H1 (cell line): Measurements from ENCODE around the gene RAPGEF5. TPM values are rescaled to one million over a fixed set of nuclear protein-coding genes. Genes with fewer than 3 reads are reported as not detected.

ENCODE experiments used
- CTCF ChIA-PET: fragments of 300-600 bp; sonication (Branson Sonifier 250); formaldehyde crosslinking; loops from one replicate; lab custom pipeline; 2021; ENCODE audit not compliant: partially characterized antibody; lab: Charles Lee
- POLR2A ChIA-PET: fragments of 300-600 bp; sonication (Branson Sonifier 250); formaldehyde crosslinking; loops from one replicate; lab custom pipeline; 2021; ENCODE audit warnings: inconsistent platforms; ENCODE audit not compliant: partially characterized antibody; lab: Charles Lee
- DNase-seq, 2 experiments: peaks; one replicate each; pipeline versions ENCODE4 v3.0.0 to v3.0.0-alpha.2; 2010 to 2022; ENCODE audit warnings: low spot score in 2 of 2, low read depth in 1 of 2, mixed read lengths in 1 of 2
- FAIRE-seq: peaks from 2 replicates; lab custom pipeline; 2011; peaks lifted over from hg19 to GRCh38; lab: Jason Lieb, UNC
- H2AFZ ChIP-seq: 2 replicates; pipeline ENCODE4 v1.8.1; 2012; ENCODE audit warnings: low read length, inconsistent platforms
- H2AK5ac ChIP-seq: 2 replicates; pipeline ENCODE4 v1.6.1; 2013; ENCODE audit warnings: low read depth, low read length
- H2BK120ac ChIP-seq: replicated peaks from 2 replicates; pipeline ENCODE3; 2013; ENCODE audit warnings: low read depth, low read length, inconsistent platforms
- H2BK12ac ChIP-seq: 2 replicates; pipeline ENCODE4 v1.6.1; 2013; ENCODE audit warnings: low read depth, low read length
- H2BK15ac ChIP-seq: 2 replicates; pipeline ENCODE4 v1.6.1; 2013; ENCODE audit warnings: low read length
- H2BK20ac ChIP-seq: 2 replicates; pipeline ENCODE4 v1.6.1; 2013; ENCODE audit warnings: low read length
- H2BK5ac ChIP-seq: 2 replicates; pipeline ENCODE4 v1.6.1; 2013; ENCODE audit warnings: low read depth, low read length
- H3K14ac ChIP-seq: 2 replicates; pipeline ENCODE4 v1.6.1; 2013; ENCODE audit warnings: inconsistent platforms; ENCODE audit not compliant: insufficient read length
- H3K18ac ChIP-seq: 2 replicates; pipeline ENCODE4 v1.6.1; 2013; ENCODE audit warnings: low read length; ENCODE audit errors: extremely low read depth
- H3K23ac ChIP-seq: 2 replicates; pipeline ENCODE4 v1.6.1; 2013; ENCODE audit warnings: inconsistent platforms; ENCODE audit not compliant: insufficient read length
- H3K23me2 ChIP-seq: 2 replicates; pipeline ENCODE4 v1.6.1; 2013; ENCODE audit warnings: low read depth, low read length
- H3K27ac ChIP-seq: 2 replicates; pipeline ENCODE4 v1.6.1; 2011; ENCODE audit warnings: low read depth, low read length, inconsistent platforms
- H3K27me3 ChIP-seq, 4 experiments: replicated peaks in 1 of 4; 1 replicate in 1 of 4; 2 replicates in 3 of 4; pipeline versions ENCODE4 v1.6.1 to v1.8.1; 2011 to 2013; ENCODE audit warnings: low read length in 3 of 4, mild to moderate bottlenecking in 3 of 4, inconsistent platforms in 2 of 4, mixed read lengths in 2 of 4, moderate library complexity in 1 of 4; ENCODE audit not compliant: control insufficient read depth in 3 of 4, insufficient read depth in 3 of 4; ENCODE audit errors: extremely low read depth in 1 of 4
- H3K36me3 ChIP-seq, 4 experiments: 2 replicates each; pipeline versions ENCODE4 v1.6.1 to v1.8.1; 2011 to 2013; ENCODE audit warnings: mild to moderate bottlenecking in 4 of 4, low read length in 3 of 4, moderate library complexity in 2 of 4, control low read depth in 1 of 4, inconsistent platforms in 1 of 4; ENCODE audit not compliant: insufficient read depth in 4 of 4, control insufficient read depth in 2 of 4
- H3K4ac ChIP-seq: replicated peaks from 2 replicates; pipeline ENCODE3; 2013; ENCODE audit warnings: low read length, low read depth, mixed read lengths, inconsistent platforms; ENCODE audit not compliant: insufficient read length
- H3K4me1 ChIP-seq, 4 experiments: replicated peaks in 1 of 4; 1 replicate in 1 of 4; 2 replicates in 3 of 4; pipeline versions ENCODE4 v1.6.1 to v1.8.1; 2011 to 2013; ENCODE audit warnings: low read length in 3 of 4, inconsistent platforms in 2 of 4, mixed read lengths in 1 of 4; ENCODE audit not compliant: insufficient read depth in 4 of 4, control insufficient read depth in 3 of 4
- H3K4me2 ChIP-seq, 2 experiments: 2 replicates each; pipeline versions ENCODE4 v1.6.1 to v1.8.1; 2011 to 2013; ENCODE audit warnings: low read depth in 2 of 2, low read length in 2 of 2, control low read depth in 1 of 2, inconsistent platforms in 1 of 2, mild to moderate bottlenecking in 1 of 2; ENCODE audit not compliant: insufficient read depth in 1 of 2
- H3K4me3 ChIP-seq, 4 experiments: fragments of 200-600, 300-600 bp in 1 of 4; sonication (generic), shearing (Covaris generic), sonication (Bioruptor Twin) in 1 of 4; 2 replicates each; pipeline versions ENCODE4 v1.5.1 to v1.8.1; 2011 to 2016; ENCODE audit warnings: low read length in 4 of 4, low read depth in 3 of 4, control low read depth in 2 of 4, inconsistent platforms in 2 of 4, mild to moderate bottlenecking in 2 of 4, mixed read lengths in 1 of 4, moderate library complexity in 1 of 4; ENCODE audit not compliant: insufficient read depth in 2 of 4; ENCODE audit errors: extremely low read depth in 1 of 4
- H3K56ac ChIP-seq: replicated peaks from 2 replicates; pipeline ENCODE3; 2013; ENCODE audit warnings: low read depth, mild to moderate bottlenecking, mixed read lengths, low read length, inconsistent platforms; ENCODE audit not compliant: insufficient read length
- H3K79me1 ChIP-seq: 2 replicates; pipeline ENCODE4 v1.6.1; 2013; ENCODE audit warnings: low read depth, low read length, control low read depth
- H3K79me2 ChIP-seq, 2 experiments: 2 replicates each; pipeline versions ENCODE4 v1.6.1 to v1.8.1; 2012 to 2013; ENCODE audit warnings: low read length in 2 of 2, mild to moderate bottlenecking in 2 of 2, inconsistent platforms in 1 of 2; ENCODE audit not compliant: insufficient read depth in 2 of 2, control insufficient read depth in 1 of 2
- H3K9ac ChIP-seq, 4 experiments: replicated peaks in 1 of 4; 1 replicate in 1 of 4; 2 replicates in 3 of 4; pipeline versions ENCODE4 v1.6.1 to v1.8.1; 2011 to 2013; ENCODE audit warnings: low read depth in 3 of 4, low read length in 3 of 4, control low read depth in 2 of 4, mild to moderate bottlenecking in 2 of 4, moderate library complexity in 2 of 4, inconsistent platforms in 1 of 4; ENCODE audit errors: extremely low read depth in 1 of 4
- H3K9me3 ChIP-seq, 2 experiments: 2 replicates each; pipeline versions ENCODE4 v1.6.1 to v1.8.1; 2012 to 2013; ENCODE audit warnings: mild to moderate bottlenecking in 2 of 2, moderate library complexity in 2 of 2, control low read depth in 1 of 2, inconsistent platforms in 1 of 2, low read depth in 1 of 2, low read length in 1 of 2, mixed read lengths in 1 of 2; ENCODE audit not compliant: insufficient read depth in 2 of 2
- H4K20me1 ChIP-seq, 2 experiments: replicated peaks in 1 of 2; 2 replicates each; pipeline versions ENCODE3 to v1.8.1; 2011 to 2013; ENCODE audit warnings: inconsistent platforms in 2 of 2, low read length in 2 of 2, mild to moderate bottlenecking in 1 of 2; ENCODE audit not compliant: insufficient read depth in 2 of 2, control insufficient read depth in 1 of 2
- H4K5ac ChIP-seq: 2 replicates; pipeline ENCODE4 v1.6.1; 2013; ENCODE audit warnings: low read length, low read depth, mixed read lengths, inconsistent platforms; ENCODE audit not compliant: insufficient read length
- H4K8ac ChIP-seq: 2 replicates; pipeline ENCODE4 v1.8.0; 2013; ENCODE audit warnings: mild to moderate bottlenecking, moderate library complexity, low read length, inconsistent platforms; ENCODE audit not compliant: insufficient read depth; ENCODE audit errors: extremely low read depth
- H4K91ac ChIP-seq: replicated peaks from 2 replicates; pipeline ENCODE3; 2013; ENCODE audit warnings: low read length, mixed read lengths, inconsistent platforms; ENCODE audit not compliant: insufficient read length
- BCL11A ChIP-seq, 2 experiments: IDR thresholded peaks; one replicate each; pipeline ENCODE4 v1.6.1; 2011; ENCODE audit warnings: low read depth in 2 of 2, low read length in 2 of 2, mild to moderate bottlenecking in 2 of 2
- WGBS, 2 experiments: shearing (Covaris generic) in 1 of 2; methylation state at CpG; one replicate each; pipeline versions ENCODE4 v1.1.6 to v1.1.7; 2013 to 2015; ENCODE audit warnings: low lambda C conversion rate in 2 of 2, mixed read lengths in 2 of 2, inconsistent platforms in 1 of 2, low coverage in 1 of 2, missing lambda C conversion rate in 1 of 2; ENCODE audit not compliant: insufficient replicate concordance in 2 of 2, insufficient coverage in 1 of 2, insufficient read length in 1 of 2; ENCODE audit errors: extremely low coverage in 1 of 2, missing lambda C conversion rate in 1 of 2; 5-methylcytosine and 5-hydroxymethylcytosine counted together
- polyA plus RNA-seq, 7 experiments: library from polyadenylated mRNA; depleted of rRNA in 3 of 7; stranded (reverse) in 5 of 7; unstranded in 2 of 7; fragments of >200 nt in 5 of 7; fragments of 200-250 nt in 2 of 7; gene quantifications; 1 replicate in 5 of 7; 2 replicates in 1 of 7; 4 replicates in 1 of 7; pipeline versions ENCODE4 v1.2.1 to v1.2.3, GENCODE V29; 2011 to 2013; ENCODE audit warnings: missing spikeins in 2 of 7, mixed read lengths in 2 of 7
- total RNA-seq: library from RNA; stranded (reverse); fragmentation: NEBNext Ultra II Directional; extraction: Animal tissue kit (Norgen Biotek cat#: 25700); gene quantifications from 2 replicates; pipeline ENCODE4 v1.2.1, GENCODE V29; 2021

Gene RAPGEF5
- total and polyA plus RNA-seq, 2 of the 8 experiments (the other 6 are each of a cell fraction or from before 2014, with no cell fraction given): 4.4 to 22.9 TPM

DNA sequence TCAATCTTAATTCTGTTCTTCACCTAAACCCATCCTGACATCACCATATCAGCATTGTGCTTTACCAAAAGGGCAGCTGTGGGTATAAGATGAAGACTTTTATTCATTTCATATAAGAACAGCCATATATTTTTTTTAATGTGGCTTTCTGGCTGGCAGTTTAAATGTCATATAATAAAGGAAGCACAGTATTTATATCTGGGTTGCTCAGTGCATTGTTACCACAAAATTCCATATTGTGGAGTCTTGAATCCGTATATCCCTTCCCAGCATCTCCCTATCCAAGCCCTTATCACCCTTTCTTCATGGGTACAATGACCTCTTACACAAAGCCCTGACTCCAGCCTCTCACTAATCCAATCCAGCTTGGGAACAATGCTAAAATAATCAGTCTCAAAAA, 125.8 kb downstream of the RAPGEF5 start:
- ChIA-PET CTCF (interaction anchor here (0.8 to 2.1 kb wide), 2 partner anchors 121 to 126 kb away, joined by 3 to 7 read pairs; no protein-coding TSS in a partner anchor), POLR2A (no interaction called here)
- FAIRE-seq: no peak
- DNase-seq: no peak
- no peak overlapping the region for H3K18ac ChIP-seq
- no peak overlapping the region for H4K5ac ChIP-seq
- H2BK15ac ChIP-seq: no peak overlapping the region
- no peak overlapping the region for H3K4ac ChIP-seq
- no peak overlapping the region for H3K27ac ChIP-seq
- peaks cover 0 to 3% (median 0%) of the 10 kb centered on the region in 4 experiments; a peak in 2 of 7 replicates for H3K4me1 ChIP-seq
- H3K4me2 ChIP-seq: no peak overlapping the region
- no peaks in the 10 kb centered on the region for H3K23me2 ChIP-seq
- no peaks in the 10 kb centered on the region; a peak in 1 of 8 replicates for H3K36me3 ChIP-seq
- H2BK5ac ChIP-seq: no peak overlapping the region
- H2BK12ac ChIP-seq: no peak overlapping the region
- H4K20me1 ChIP-seq: no peaks in the 10 kb centered on the region
- H4K91ac ChIP-seq: no peak overlapping the region
- H3K23ac ChIP-seq: no peak overlapping the region
- H3K27me3 ChIP-seq: no peaks in the 10 kb centered on the region
- no peak overlapping the region for H4K8ac ChIP-seq
- H3K9me3 ChIP-seq: no peaks in the 10 kb centered on the region
- no peak overlapping the region for H2AFZ ChIP-seq
- TF ChIP-seq BCL11A (IDR thresholded peaks at IDR 0.05; ENCODE audit: low read depth in 2 of 2, low read length in 2 of 2): no peak
- TF ChIP-seq, all 59 proteins: peak for 0
- Histone ChIP-seq H2BK20ac (no peak overlapping the region), H3K9ac (no peak overlapping the region), H3K79me1 (no peaks in the 10 kb centered on the region), H2AK5ac (no peak overlapping the region), H3K56ac (no peak overlapping the region), H3K14ac (no peak overlapping the region), H2BK120ac (no peak overlapping the region), H3K4me3 (no peak overlapping the region), H3K79me2 (no peaks in the 10 kb centered on the region)
- 44% methylated on average over 1 of the region's 1 CpG; no CpG with 5 or more reads in 1 of the 2 experiments for WGBS, 2 experiments
